Renal pelvis (tissue), 4 donors: Measurements from ENCODE around the gene TEAD2. TPM values are rescaled to one million over a fixed set of nuclear protein-coding genes. Genes with fewer than 3 reads are reported as not detected.
"Not testable (repeated sequence)": the region's sequence is repeated elsewhere in the genome, so short reads cannot be mapped to it uniquely, and the experiment has no call there.

Experiments used
- DNase-seq: peaks from one replicate; pipeline ENCODE4 v3.0.0-alpha.2; 2013
- polyA plus RNA-seq, 3 donors: library from polyadenylated mRNA; unstranded; fragments of 120-200 nt; gene quantifications; one replicate each; pipeline ENCODE4 v1.2.1, GENCODE V29; 2013; ENCODE audit not compliant: insufficient read length in 3 of 3

Gene TEAD2
- polyA plus RNA-seq, 3 donors, result 89.0 to 114 (median 109) TPM

DNA sequence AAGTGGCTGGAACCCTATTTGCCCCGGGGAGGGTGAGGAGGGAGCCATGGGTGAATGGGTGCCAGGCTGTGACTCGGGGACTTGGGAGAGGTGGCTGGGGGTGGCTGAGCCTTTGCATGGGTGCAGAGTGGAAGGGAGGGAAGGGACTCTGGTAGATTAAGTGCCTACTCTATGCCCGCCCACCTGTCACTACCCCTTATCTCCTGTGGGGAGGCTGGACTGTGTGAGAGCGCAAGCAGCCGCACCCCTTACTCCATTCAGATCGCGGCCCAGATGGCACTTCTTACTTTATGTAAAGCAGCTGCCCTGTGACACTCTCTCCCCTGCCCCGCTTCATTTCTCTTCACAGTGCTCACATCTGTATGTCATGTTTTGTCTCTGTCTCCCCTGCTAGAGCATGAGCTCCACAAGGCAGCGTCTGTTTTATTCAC is 28.7 kb upstream of the TEAD2 start:
- no peak for DNase-seq

DNA sequence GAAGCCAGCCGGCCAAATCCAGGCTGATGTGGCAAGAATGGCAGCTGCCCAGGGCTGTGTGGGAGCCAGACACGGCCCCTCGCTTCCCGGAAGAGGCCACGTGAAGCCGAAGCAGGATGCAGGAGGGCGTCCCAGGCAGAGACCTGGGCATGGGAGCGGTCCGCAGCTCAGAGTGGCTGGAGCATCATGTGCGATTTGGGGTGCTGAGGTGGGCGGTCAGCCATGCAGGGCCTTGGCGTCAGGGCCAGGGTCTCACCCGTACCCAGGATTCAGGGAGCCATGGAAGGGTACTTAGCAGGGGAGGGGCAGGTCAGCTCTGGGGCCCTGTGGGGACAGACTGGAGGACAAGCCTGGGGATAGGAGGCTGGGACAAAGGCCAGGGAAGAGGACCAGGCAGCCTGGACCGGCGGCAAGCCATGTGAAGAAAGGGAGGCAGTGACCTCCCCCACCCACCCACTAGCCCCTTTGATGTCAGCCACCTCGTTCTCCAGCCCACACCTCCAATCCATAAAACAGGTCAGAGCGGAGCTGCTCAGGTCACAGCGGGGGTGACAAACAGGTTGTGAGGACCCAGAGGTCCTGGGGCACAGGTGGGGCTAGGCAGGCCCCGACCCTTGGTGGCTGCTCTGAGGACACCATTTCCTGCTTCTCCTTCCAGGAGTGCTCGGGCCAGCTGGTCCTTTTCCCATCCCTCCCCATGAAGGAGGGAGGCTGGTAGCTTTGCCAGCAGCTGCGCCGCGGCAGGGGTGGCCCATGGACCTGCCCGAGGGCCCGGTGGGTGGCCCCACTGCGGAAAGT is 28.1 kb upstream of the TEAD2 start:
- no peak for DNase-seq

DNA sequence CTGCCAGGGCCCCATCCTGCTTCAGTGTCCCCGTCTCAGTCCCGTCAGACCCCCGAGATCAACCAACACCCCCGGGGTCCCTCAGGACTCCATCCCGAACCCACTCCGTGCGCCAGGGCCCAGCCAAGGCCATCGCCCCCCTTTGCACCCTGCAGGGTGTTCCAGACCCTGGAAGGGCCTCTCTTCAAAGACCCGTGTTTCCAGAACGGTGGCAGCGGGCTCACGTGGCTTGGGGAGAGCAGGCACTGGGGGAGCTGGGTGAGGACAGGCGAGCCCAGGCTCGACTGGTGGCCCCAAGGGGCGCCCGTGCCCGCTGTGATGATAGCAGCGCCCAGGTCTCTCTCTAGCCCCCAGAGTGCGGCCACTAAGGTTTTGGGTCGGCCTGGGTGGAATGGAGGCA is 27.2 kb upstream of the TEAD2 start:
- DNase-seq, result no peak

DNA sequence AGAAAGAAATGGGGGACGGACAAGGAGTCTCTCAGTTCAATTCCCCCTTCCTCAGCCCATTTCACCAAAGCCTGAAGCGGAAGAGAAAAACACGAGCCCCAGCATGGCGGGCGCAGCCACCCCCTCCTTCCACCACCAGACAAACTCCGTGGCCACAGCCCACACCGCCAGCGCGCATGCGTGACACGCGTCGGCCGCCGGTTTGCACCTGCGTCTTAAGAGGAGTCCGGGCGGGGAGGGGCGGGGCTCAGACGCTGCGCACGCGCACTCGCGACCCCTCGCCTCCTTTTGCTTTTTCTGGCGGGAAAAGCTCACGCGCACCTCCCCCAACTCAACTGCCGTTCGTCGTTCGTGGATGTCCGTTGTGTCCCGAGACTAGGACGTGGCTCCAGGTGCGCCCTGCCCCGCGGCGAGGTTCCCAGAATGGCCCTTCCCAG is 25.7 kb upstream of the TEAD2 start, which contains the start of gene KASH5:
TSS of gene KASH5 (plus strand) at position 314 of the 437 bp plus-strand sequence. CDS start 2,635 bp downstream, outside the sequence.
- no peak for DNase-seq

DNA sequence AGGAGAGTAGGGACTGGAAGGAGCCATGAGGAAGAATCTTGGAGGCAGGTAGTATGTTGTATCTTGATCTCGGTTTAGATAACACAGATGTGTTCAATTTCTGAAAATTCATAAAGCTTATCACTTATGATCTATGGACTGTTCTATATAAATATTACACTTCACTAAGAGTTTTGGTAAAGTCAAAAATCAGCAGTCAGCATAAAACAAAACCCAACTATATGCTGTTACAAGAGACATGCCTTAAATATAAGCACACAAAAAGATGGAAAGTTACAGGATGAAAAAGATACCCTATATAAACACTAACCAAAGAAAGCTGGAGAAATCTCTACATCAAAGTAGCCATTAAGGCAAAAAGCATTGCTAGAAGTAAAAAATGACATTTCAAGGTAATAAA is 21.4 kb upstream of the TEAD2 start:
- no peak for DNase-seq

DNA sequence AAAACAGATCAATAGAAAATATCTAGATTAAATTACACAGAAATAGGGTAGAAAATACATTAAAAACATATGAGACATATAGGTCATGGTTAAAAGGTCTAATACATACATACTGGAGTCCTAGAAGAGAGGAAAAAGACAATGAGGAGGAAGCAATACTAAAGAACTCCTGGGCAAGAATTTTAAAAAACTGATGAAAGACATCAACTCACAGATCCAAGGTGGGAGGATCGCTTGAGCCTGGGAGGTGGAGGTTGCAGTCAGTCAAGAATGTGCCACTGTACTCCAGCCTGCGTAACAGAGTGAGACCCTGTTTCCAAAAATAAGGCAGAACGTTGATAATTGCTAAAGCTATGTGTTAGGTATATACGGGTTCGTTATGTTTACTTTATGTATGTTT is 20.4 kb upstream of the TEAD2 start:
- DNase-seq, result no peak

DNA sequence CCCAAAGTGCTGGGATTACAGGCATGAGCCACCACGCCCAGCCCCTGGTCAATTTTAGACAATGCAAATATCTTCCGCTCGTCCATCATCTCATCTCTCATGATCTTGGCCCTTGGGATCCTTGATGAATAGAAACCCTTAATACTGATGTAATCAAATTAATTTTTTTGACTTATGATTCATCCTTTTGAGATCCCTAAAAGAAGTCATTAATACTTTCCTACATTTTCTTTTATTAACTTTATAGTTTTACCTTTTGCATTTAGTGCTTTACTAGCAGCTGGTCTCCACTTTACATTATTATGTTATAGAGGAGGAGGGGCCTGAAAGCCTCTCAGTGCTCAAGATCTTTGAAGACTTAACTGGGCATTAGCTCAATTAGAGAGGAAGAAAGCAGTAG is 18.2 kb upstream of the TEAD2 start:
- DNase-seq, result no peak

DNA sequence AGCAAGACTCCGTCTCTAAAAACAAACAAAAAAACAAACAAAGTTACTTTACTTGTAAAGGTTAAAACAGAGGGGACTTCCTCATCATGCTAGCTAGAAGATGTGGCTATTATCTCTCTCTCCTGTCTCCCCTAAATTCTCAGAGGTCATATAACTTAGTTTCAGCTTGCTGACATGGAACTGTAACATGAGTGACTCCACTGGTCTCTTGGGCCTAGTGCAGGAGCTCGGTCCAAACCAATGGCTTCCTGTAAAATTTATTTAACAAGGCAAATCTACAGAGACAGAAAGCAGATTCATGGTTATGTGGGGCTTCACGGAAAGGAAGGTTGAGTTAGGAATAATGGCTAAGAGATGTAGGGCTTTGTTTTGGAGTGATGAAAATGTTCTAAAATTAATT is 16.3 kb upstream of the TEAD2 start:
- no peak for DNase-seq

DNA sequence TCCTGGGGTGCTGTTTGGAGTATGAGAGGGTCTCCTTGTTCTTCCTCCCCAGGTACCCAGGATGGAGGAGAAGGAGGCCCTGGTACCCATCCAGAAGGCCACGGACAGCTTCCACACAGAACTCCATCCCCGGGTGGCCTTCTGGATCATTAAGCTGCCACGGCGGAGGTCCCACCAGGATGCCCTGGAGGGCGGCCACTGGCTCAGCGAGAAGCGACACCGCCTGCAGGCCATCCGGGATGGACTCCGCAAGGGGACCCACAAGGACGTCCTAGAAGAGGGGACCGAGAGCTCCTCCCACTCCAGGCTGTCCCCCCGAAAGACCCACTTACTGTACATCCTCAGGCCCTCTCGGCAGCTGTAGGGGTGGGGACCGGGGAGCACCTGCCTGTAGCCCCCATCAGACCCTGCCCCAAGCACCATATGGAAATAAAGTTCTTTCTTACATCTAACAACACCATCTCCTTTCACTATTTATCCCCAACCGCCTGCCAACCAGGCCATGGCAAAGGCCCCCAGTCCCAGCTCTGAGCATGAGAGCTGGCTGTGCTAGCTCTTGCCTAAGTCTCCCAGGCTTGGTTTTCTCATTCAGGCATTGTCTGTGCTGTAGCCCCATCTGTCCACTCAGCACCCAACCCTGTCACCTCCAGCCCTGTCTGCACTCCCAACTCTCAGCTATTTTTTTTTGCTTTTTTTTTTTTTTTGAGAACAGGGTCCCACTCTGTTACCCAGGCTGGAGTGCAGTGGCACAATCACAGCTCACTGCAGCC is 12.6 kb upstream of the TEAD2 start:
- DNase-seq, result no peak

DNA sequence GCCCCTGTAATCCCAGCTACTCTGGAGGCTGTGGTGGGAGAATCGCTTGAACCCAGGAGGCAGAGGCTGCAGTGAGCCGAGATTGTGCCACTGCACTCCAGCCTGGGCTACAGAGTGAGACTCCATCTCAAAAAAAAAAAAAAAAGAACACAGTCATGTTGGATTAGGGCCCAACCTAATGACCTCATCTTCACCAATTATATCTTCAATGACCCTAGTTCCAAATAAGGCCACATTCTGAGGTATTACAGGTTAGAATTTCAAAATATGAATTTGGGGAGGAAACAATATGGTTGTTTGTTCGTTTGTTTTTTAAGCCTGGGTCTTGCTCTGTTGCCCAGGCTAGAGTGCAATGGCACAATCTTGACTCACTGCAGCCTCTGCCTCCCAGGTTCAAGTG is 11.0 kb upstream of the TEAD2 start:
- not testable (repeated sequence) for DNase-seq

DNA sequence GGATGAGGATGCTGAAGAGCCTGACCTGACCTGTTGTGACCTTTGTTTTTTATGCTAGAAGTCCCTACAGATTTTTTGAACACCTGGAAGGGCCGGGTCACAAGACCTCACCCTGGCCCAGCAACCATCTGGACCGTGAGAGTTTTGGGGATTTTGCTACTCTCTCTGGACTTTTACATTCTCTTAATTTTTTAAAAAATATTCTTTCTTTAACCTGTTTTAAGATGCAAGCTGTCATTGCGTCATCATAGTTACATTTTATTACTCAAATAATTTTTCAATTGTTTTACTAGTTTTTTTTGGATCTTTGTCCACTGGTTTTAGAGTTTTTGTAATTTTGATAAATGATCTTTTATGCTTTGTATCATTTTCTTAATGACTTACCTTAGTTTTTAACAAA is 9.0 kb upstream of the TEAD2 start:
- DNase-seq, result no peak

DNA sequence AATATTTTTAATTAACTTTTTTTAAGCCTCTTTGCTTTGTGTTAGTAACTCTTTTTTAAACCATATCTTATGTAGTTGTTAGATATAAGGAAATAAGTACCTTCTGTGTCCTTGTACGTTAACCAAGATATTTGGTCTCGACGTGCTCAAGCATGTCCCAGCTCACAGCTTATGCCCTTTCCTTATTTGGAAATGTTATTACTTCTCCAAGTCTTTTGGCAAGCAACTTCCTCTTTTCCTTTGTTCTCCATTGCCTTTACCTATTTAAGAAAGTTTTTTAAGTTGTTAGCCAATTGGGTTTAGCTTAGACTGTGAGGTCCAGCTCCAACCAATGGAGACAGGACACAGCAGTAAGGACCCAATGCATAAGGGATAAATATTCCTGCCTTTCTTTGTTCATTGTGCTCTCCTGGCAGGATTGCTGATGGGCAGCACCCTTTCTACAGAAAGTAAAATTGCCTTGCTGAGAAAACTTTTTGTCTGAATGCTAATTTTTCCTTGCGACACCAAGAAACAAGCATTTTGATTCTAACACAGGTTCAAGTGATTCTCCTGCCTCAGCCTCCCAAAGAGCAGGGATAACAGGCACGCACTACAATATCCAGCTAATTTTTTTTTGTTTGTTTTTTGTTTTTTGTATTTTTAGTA is 6.6 kb upstream of the TEAD2 start:
- DNase-seq, result no peak

DNA sequence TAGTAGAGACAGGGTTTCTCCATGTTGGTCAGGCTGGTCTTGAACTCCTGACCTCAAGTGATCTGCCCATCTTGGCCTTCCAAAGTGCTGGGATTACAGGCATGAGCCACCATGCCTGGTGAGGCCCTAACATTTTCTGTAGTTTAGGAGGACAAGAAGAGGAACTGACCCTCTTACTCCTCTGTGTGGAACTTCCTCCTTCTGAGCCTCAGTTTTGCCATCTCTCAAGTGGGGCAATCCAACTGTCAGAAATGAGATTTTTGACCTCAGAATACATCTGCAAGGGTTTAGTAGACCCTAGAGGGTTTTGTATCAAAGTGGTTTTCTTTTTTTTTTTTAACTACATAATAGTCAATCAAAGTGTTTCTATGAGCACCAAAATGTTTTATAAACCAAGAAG is 3.9 kb upstream of the TEAD2 start:
- DNase-seq, result no peak

DNA sequence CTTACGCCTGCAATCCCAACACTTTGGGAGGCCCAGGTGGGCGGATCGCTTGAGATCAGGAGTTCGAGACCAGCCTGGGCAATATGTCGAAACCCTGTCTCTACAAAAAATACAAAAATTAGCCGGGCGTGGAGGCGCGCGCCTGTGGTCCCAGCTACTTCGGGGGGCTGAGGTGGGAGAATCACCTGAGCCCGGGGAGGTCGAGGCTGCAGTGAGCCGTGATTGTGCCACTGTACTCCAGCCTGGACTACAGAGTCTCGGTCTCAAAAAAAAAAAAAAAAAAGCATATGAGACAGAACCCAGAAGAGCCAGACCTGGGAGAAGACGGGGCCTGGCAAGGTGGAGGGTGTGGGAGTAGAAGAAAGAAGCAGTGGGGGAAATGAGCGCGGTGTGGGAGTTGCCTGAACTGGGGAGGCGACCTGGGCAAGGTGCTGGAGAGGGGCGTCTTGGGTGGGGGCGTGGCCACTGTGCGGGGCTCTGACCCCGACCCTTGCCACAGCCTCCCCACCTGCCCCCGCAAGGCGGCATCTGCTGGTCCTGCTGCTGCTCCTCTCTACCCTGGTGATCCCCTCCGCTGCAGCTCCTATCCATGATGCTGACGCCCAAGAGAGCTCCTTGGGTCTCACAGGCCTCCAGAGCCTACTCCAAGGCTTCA is 2.0 kb upstream of the TEAD2 start:
- no peak for DNase-seq

DNA sequence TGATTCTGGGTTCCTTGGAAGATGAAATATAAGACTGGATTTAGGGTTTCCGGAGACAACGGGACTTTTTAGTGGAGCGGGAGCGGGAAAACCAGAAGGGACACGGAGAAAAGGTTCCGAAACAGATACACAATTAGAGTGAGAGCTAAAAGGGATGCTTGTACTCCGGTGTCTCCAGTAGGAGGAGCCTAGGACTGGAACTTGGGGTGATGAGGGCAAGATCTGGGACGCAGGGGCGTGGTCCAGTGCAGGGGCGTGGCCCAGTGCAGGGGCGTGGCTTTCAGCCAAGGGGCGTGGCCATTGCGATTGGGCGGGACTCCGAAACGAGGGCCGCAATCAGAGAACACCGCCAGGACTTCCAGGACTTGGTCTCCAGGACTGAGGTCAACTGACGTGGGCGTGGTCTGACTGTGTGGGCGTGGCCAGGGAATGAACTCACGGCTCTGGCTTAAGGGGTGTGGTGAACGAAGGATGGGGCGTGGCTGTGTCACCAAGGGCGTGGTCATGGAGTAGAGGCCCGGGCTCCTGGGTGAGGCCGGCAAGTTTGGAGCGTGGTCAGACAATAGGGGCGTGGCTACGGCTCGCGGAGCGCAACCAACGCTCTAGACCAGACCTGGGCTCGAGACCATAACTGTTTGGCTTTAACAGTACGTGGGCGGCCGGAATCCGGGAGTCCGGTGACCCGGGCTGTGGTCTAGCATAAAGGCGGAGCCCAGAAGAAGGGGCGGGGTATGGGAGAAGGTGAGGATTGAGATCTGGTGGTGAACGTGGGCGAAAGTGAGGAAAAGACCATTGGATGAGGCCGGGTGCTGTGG is 1.3 kb upstream of the TEAD2 start, which contains the start of gene DKKL1:
TSS of gene DKKL1 (plus strand) at position 610 of the 815 bp plus-strand sequence. CDS start at position 732, 122 bp downstream.
- peak; percentile 97 for DNase-seq

DNA sequence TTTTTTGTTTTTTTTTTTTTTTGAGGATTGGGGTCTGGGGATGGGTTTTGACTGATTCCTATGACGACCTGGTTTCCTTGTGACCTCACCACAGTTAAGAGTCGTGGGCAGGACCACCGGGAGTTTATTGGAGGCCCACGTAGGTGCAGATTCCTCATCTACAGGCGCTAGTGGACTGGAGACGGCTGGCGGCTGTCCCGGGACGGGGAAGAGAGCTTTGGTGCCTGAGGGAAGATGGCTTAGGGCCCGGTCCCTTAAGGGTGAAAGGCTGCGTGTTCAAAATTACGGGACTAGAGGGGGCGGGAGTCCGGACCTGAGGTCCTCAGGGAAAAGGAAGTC is 682 bp upstream of the TEAD2 start:
- peak; percentile 52 for DNase-seq

DNA sequence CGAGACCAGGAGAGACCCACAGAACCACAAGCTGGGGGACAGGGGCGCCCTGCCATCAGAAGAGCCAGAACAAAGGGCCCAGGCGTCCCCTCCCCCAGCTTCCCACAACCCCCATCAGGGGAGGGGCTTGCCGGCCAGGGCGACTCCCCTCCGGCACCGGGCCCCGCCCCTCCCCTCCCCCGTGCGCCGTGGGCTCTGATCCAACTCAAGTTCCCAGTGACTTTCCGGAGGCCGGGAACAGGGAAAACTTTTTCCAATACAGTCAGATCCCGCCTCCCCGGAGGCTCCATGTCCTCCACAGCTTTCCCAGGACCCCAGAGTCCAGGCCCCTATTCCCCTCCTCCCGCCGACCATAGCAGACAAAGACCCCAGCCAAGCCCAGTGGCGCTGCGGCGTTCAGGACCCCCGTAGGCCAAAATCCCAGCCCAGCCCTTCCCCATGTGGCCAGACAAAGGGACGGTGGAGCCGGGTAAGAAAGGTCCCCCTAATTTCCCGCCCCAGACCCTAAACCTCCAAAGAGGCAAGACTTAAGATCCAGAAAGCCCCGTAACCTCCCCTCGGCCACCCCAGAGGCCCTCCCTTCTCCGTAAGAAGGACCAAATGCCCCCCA is 673 bp downstream of the TEAD2 start:
- DNase-seq, result peak; percentile 94

DNA sequence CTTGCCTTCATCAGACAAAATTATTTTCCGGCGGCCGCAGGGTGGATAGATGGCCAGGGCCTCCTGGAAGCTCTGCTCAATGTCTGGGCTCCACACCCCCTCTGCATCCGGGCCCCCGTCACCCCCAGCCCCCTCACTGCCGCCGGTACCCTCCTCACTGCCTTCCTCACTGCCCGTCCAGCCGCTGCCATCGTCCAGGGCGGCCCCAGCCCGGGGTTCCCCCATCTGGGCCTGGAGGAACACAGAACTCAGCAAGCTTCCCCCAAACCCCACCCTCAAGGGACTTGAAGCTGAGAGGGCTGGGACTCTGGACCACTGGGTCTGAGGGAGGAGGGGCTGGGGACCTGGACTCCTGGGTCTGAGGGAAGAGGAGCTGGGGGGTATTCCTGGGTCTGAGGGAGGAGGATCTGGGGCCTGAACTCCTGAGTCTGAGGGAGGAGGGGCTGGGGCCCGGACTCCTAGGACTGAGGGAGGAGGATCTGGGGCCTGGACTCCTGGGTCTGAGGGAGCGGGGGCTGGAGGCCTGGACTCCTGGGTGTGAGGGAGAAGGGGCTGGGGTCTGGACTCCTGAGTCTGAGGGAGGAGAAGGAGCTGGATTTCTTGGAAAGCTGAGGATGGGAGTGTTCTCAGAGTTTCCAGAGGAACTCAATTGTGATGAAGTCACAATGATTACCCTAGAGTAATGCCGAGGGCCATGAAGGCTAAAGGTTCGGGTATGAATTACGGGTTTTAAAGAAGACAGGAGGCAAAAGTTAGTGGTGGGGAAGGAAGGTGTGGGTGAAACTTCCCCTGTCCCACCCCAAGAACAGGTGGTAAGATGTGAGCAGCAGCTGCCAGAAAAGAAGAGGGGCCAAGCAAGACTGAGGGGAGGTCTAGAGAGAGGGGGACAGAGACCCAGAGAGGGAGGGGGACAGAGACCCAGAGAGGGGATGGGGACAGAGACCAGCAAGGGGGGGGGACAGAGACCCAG is 2.1 kb downstream of the TEAD2 start:
- DNase-seq, result no peak

DNA sequence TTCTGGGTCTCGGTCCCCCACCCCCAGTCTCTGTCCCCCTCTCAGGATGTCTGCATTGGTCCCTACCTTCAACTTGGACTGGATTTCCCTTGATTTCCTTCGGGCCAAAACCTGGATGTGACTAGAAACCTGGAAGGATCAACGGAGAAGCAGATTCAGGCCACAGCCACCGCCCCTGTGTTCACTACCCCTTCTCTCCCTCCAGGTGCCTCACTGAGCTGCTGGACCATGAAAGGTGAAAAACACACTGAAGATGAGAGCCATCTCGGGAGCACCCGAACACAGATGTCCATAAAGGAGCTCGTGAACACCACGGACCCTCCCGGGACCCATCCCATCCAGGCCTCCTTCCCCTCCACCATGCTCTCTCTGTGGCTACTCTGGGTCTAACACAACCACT is 5.0 kb downstream of the TEAD2 start:
- no peak for DNase-seq

DNA sequence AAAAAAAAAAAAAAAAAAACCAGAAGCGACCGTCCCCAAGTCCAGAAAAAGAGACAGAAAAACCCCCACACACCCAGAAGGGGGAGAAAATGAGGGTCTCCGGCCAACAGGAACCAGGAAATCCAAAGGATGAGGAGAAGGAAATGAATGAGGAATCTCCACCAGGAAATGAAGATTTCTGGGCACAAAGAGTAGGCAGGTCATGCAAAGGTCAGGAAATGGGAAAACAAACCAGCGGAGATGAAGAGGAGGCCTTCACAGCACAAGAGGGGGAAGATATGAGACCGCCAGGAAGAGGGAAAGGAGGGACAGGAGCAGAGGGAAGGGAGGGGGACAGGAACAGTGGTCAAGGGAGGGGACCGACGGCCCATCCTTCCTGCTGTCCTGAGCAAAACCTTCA is 5.8 kb downstream of the TEAD2 start:
- DNase-seq, result no peak
